ENCODE measurements around the gene FUT1.

Gene FUT1

DNA sequence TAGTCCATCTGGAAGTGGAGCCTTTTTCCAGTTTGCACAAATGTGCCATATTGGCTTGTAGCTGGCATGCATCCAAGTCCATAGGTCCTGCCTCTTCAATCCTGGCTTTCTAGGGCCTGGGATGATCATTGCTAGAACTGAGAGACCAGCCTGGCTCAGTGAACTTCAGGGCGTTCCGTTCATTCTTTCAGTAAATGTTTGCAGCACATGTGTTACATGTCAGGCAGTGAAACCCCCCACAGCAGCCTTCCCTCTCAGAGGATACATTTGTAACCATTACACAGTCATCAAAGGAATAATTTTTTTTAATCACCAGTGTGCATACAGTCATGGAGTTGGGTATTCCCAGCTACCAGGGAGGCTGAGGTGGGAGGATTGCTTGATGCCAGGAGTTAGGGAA lies 47.0 kb downstream of the FUT1 start:
- TF ChIP-seq ZFX (IDR thresholded peaks at IDR 0.05): no peak
- no peak for TF ChIP-seq CTCF (conservative IDR thresholded peaks at IDR 0.05)
- no peak overlapping the region for H3K27ac ChIP-seq

DNA sequence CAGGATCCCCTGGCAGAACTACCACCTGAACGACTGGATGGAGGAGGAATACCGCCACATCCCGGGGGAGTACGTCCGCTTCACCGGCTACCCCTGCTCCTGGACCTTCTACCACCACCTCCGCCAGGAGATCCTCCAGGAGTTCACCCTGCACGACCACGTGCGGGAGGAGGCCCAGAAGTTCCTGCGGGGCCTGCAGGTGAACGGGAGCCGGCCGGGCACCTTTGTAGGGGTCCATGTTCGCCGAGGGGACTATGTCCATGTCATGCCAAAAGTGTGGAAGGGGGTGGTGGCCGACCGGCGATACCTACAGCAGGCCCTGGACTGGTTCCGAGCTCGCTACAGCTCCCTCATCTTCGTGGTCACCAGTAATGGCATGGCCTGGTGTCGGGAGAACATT lies 49.1 kb downstream of the FUT1 start:
- no peak overlapping the region for H3K27ac ChIP-seq
- no peak for TF ChIP-seq ZFX (IDR thresholded peaks at IDR 0.05)
- TF ChIP-seq CTCF (conservative IDR thresholded peaks at IDR 0.05): no peak

DNA sequence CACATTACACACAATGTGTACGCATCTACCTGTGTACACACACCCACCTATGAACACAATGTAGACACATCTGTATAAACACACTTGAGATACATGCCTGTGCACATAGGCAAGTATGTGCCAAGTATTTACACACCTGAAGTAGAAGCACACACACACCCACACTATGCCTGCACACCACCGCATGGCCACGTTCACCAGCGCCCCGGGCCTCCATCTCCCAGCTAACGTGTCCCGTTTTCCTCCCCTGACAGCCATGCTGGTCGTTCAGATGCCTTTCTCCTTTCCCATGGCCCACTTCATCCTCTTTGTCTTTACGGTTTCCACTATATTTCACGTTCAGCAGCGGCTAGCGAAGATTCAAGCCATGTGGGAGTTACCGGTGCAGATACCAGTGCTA lies 49.7 kb downstream of the FUT1 start:
- TF ChIP-seq ZFX (IDR thresholded peaks at IDR 0.05) (no peak), CTCF (conservative IDR thresholded peaks at IDR 0.05) (no peak)
- H3K27ac ChIP-seq: no peak overlapping the region

DNA sequence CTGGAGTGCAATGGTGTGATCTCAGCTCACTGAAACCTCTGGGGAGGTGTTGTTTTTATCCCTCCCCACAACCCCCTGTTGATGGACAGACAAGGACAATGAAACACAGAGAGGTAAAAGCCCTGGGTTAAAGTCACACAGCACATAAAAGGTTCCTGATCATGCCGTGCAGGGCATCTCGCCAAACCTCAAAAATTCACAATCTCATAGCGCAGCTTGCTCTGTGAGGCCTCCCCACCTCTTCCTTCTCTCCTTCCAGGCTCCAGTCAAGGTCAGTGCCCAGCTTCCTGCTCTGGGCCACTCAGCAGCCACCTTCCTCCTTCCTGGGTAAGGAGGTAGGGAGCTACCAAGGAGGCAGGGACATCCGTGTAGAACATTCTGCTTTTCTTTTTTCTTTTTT lies 54.4 kb downstream of the FUT1 start:
- no peak for TF ChIP-seq CTCF (conservative IDR thresholded peaks at IDR 0.05)
- no peak for TF ChIP-seq ZFX (IDR thresholded peaks at IDR 0.05)
- H3K27ac ChIP-seq: no peak overlapping the region

Data from C4-2B (cell line).